Measurements from ENCODE around the gene FRS3. TPM values are rescaled to one million over a fixed set of nuclear protein-coding genes. Genes with fewer than 3 reads are reported as not detected.

Gene FRS3
- total RNA-seq, 1 experiment from 2014 or later, result 3.0 TPM

DNA sequence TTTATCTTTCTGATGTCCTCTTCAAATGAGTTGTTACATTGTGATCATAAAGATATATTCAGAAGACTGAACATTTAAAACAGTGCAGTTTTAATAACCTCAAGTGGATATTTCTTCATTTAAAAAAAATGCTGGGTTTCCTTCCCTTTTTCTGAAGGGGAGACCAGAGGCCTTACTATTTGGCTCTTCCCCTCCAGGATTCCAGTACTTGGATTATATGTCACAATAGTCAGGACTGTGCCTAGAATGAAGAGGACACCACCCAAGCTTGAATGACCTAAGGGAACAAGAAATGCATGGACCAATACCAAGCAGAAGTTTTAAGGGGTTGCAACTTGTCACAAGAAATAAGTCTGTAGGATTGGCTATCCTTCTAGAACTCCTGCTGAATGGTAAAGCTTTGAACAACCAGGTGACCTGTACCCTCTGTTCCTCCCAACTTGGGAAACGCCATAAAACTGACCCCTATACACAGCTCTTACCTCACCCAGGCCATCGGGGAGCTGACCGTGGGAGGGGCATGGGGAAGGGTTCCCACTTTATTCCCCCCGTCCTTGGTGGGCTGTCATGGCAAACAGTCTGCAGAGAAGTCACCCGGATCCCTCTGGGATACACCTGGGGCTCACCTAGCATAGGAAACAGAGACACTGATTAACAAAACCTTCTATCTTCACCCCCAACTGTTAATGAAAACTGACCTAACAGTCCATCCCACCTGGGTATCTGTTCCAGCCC is 2.0 kb downstream of the FRS3 start:
- H3K36me3 ChIP-seq (ENCODE audit: control insufficient read depth, insufficient read depth, low read length), result peaks cover 2% of the 10 kb centered on the region; the same call in 1 of the 2 replicates
- ChIA-PET CTCF (interaction anchor here (0.6 to 1.1 kb wide), 2 partner anchors 14 to 43 kb away, joined by 3 to 5 read pairs; no protein-coding TSS in a partner anchor), POLR2A (no interaction called here)
- no peak overlapping the region for H3K4me3 ChIP-seq (ENCODE audit: low read depth in 2 of 2, low read length in 2 of 2)
- in situ Hi-C loops (cut with HindIII; ENCODE audit: low pct_unique_long_range_greater_than_20kb, low sequenced_read_pairs) (no loop called here), intact Hi-C loops (cut with micrococcal nuclease; ENCODE audit: unreplicated experiment) (loop anchor here (5.0 kb wide), 1 partner anchor 175 kb away; no protein-coding TSS in a partner anchor)
- H3K27ac ChIP-seq (ENCODE audit: low read length), result no peak overlapping the region
- no peak for TF ChIP-seq TCF7L2 (IDR thresholded peaks at IDR 0.05; ENCODE audit: low read depth, low read length)
- TF ChIP-seq, protein P1, sequence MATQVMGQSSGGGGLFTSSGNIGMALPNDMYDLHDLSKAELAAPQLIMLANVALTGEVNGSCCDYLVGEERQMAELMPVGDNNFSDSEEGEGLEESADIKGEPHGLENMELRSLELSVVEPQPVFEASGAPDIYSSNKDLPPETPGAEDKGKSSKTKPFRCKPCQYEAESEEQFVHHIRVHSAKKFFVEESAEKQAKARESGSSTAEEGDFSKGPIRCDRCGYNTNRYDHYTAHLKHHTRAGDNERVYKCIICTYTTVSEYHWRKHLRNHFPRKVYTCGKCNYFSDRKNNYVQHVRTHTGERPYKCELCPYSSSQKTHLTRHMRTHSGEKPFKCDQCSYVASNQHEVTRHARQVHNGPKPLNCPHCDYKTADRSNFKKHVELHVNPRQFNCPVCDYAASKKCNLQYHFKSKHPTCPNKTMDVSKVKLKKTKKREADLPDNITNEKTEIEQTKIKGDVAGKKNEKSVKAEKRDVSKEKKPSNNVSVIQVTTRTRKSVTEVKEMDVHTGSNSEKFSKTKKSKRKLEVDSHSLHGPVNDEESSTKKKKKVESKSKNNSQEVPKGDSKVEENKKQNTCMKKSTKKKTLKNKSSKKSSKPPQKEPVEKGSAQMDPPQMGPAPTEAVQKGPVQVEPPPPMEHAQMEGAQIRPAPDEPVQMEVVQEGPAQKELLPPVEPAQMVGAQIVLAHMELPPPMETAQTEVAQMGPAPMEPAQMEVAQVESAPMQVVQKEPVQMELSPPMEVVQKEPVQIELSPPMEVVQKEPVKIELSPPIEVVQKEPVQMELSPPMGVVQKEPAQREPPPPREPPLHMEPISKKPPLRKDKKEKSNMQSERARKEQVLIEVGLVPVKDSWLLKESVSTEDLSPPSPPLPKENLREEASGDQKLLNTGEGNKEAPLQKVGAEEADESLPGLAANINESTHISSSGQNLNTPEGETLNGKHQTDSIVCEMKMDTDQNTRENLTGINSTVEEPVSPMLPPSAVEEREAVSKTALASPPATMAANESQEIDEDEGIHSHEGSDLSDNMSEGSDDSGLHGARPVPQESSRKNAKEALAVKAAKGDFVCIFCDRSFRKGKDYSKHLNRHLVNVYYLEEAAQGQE (IDR thresholded peaks at IDR 0.05; ENCODE audit: insufficient read depth in 1 of 2, low read depth in 2 of 2, low read length in 1 of 2), result no peak
- TF ChIP-seq POLR2AphosphoS5 (IDR thresholded peaks at IDR 0.05; ENCODE audit: low read depth, low read length), result no peak
- TF ChIP-seq, protein P2, sequence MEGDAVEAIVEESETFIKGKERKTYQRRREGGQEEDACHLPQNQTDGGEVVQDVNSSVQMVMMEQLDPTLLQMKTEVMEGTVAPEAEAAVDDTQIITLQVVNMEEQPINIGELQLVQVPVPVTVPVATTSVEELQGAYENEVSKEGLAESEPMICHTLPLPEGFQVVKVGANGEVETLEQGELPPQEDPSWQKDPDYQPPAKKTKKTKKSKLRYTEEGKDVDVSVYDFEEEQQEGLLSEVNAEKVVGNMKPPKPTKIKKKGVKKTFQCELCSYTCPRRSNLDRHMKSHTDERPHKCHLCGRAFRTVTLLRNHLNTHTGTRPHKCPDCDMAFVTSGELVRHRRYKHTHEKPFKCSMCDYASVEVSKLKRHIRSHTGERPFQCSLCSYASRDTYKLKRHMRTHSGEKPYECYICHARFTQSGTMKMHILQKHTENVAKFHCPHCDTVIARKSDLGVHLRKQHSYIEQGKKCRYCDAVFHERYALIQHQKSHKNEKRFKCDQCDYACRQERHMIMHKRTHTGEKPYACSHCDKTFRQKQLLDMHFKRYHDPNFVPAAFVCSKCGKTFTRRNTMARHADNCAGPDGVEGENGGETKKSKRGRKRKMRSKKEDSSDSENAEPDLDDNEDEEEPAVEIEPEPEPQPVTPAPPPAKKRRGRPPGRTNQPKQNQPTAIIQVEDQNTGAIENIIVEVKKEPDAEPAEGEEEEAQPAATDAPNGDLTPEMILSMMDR (IDR thresholded peaks at IDR 0.05), result no peak
- BruUV-seq (replicated peaks), result TSS peak; percentile 62
- H3K9me3 ChIP-seq (ENCODE audit: control insufficient read depth, insufficient read depth, low read depth, low read length), result no peaks in the 10 kb centered on the region
- ATAC-seq (no peak), DNase-seq (ENCODE audit: low read depth, low spot score) (no peak)
- H3K27me3 ChIP-seq (ENCODE audit: control insufficient read depth, insufficient read depth, low read length), result no peaks in the 10 kb centered on the region
- H3K4me1 ChIP-seq (ENCODE audit: control insufficient read depth, insufficient read depth, low read length), result peaks cover 5% of the 10 kb centered on the region

DNA sequence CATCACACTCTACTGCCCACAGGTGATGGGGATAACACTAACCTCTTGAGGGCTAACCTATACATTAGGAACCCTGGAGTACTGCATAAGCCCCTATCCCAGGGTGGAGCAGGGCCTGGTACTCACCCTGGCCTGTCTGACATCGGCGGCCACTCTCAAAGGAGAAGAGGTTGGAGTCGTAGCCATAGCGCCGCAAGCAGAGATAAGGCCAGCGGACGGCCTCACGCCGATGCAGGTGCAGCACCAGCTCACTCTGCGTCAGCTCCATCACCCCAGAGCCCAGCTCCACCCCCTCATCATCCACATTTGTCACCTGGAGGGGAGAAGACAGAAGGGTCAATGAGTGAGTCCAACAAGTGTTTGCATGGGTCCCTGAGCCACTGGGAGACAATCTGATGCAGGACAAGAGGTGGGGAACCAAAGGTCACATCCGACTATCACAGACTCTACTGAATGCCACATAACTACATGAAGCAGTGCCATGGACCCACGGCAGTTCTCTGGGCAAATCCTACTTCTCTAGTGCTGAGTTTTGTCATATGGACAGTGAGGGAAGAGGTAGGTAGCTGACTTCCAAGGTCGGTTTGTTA is 4.3 kb downstream of the FRS3 start:
- intact Hi-C loops (cut with micrococcal nuclease; ENCODE audit: unreplicated experiment) (loop anchor here (5.0 kb wide), 1 partner anchor 173 kb away; no protein-coding TSS in a partner anchor), in situ Hi-C loops (cut with HindIII; ENCODE audit: low pct_unique_long_range_greater_than_20kb, low sequenced_read_pairs) (no loop called here)
- DNase-seq (ENCODE audit: low read depth, low spot score), result no peak
- H3K36me3 ChIP-seq (ENCODE audit: control insufficient read depth, insufficient read depth, low read length), result peaks cover 2% of the 10 kb centered on the region; the same call in 1 of the 2 replicates
- no TSS peak for BruUV-seq (replicated peaks)
- H3K27me3 ChIP-seq (ENCODE audit: control insufficient read depth, insufficient read depth, low read length), result no peaks in the 10 kb centered on the region
- TF ChIP-seq, protein P2 (IDR thresholded peaks at IDR 0.05), result no peak
- TF ChIP-seq POLR2AphosphoS5 (IDR thresholded peaks at IDR 0.05; ENCODE audit: low read depth, low read length) (no peak), TCF7L2 (IDR thresholded peaks at IDR 0.05; ENCODE audit: low read depth, low read length) (no peak), SIN3A (IDR thresholded peaks at IDR 0.05; ENCODE audit: borderline replicate concordance, insufficient read depth, low read depth, low read length) (no peak)
- TF ChIP-seq, protein P1 (IDR thresholded peaks at IDR 0.05; ENCODE audit: insufficient read depth in 1 of 2, low read depth in 2 of 2, low read length in 1 of 2), result no peak
- no peak overlapping the region for H3K4me3 ChIP-seq (ENCODE audit: low read depth in 2 of 2, low read length in 2 of 2)
- no peaks in the 10 kb centered on the region for H3K9me3 ChIP-seq (ENCODE audit: control insufficient read depth, insufficient read depth, low read depth, low read length)
- no peak for ATAC-seq
- no peak overlapping the region for H3K27ac ChIP-seq (ENCODE audit: low read length)
- ChIA-PET CTCF (interaction anchor here (1.3 kb wide), 1 partner anchor 81 kb away, joined by 3 read pairs; no protein-coding TSS in a partner anchor), POLR2A (no interaction called here)
- H3K4me1 ChIP-seq (ENCODE audit: control insufficient read depth, insufficient read depth, low read length), result peaks cover 5% of the 10 kb centered on the region
